Stimulated activated CD8-positive, alpha-beta memory T cell treated with anti-CD3 and anti-CD28 coated beads, Interleukin-7, amount 100 ng/mL, for 48 hours (primary cell): Measurements from ENCODE around the gene C4BPA.

Source experiments
- DNase-seq, 2 donors: peaks; one replicate each; pipeline ENCODE4 v3.0.0-alpha.2; 2020; ENCODE audit warnings: low read depth in 1 of 2; ENCODE audit errors: extremely low read depth in 1 of 2

C4BPA gene

GRCh38 chr1:207179036-207179435, 75.0 kb downstream of the C4BPA start:
- no peak for DNase-seq

- DNase-seq, result no peak
Observed at GRCh38 chr1:207181847-207182246, 77.8 kb downstream of the C4BPA start.

- DNase-seq, result no peak
Observed at GRCh38 chr1:207186503-207186902, 82.5 kb downstream of the C4BPA start.

GRCh38 chr1:207188901-207189300, 84.9 kb downstream of the C4BPA start:
- no peak for DNase-seq

- no peak for DNase-seq
Observed at GRCh38 chr1:207191061-207191460, 87.0 kb downstream of the C4BPA start.

- DNase-seq, result no peak
Observed at GRCh38 chr1:207191776-207192175, 87.7 kb downstream of the C4BPA start.

- no peak for DNase-seq
Observed at GRCh38 chr1:207194197-207194596, 90.2 kb downstream of the C4BPA start.
